ENCODE data around the gene LDLRAP1.

Gene LDLRAP1

DNA sequence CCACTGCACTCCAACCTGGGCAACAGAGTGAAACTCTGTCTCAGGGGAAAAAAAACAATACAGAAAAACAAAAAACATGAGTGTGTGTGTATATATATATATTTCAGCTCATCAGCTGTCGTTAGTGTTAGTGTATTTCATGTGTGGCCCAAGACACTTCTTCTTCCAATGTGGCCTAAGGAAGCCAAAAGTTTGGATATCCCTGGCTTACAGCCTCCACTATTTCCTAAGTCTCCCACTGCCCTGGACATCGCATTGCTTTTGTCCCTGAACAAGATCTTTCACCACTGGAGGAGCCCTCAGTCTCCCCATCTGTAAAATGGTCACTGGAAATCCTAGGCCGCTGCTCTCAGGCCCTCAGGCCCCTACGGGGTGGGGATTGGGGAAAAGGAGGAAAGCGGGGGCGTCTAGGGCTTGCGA is 391 bp upstream of the LDLRAP1 start:
- no peak for DNase-seq (ENCODE audit: low read depth in 2 of 2)

DNA sequence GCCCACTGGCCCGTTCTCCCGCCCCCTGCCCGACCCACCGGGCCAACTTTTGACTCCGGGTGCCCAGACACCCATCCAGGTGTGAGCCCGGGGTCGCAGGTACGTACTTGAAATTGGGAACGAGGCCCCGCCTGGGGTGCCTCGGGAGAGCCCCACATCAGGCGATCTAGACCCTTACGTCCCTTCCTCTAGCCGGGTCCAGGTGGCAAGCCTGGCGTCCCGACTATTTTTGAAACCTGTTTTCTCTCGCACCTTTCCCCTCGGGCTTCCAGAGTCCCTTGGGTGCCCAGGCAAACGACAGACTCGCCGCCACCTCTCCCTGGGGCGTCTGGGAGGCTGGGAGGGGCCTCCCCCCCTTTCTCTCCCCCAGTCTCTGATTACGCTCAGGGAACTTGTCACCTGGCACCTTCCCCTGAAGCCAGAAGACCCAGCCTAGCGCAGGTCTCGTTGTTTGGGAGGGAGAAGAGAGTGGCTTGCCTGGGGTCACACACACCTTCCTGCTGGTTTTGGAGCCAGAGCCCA is 898 bp downstream of the LDLRAP1 start:
- no peak for DNase-seq (ENCODE audit: low read depth in 2 of 2)

DNA sequence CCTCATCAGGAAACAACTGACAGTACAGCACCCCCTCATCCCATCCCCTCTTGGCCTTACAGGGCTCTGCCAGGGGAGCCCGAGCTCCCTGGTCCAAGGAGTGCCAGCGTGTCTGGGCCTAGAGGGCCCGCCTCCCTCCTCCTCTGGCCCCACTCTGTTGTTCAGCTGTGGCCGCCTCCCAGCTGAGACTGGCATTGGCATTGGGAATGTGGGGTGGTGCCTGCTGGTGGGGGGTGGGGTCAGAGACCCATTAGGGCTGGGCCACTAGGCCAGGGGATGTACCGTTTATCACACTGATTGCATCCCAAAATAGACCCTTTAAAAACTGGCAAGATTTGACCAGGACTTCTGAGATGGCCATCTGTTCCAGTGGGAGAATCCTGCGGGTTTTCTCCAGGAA is 1.4 kb downstream of the LDLRAP1 start:
- no peak for DNase-seq (ENCODE audit: low read depth in 2 of 2)

DNA sequence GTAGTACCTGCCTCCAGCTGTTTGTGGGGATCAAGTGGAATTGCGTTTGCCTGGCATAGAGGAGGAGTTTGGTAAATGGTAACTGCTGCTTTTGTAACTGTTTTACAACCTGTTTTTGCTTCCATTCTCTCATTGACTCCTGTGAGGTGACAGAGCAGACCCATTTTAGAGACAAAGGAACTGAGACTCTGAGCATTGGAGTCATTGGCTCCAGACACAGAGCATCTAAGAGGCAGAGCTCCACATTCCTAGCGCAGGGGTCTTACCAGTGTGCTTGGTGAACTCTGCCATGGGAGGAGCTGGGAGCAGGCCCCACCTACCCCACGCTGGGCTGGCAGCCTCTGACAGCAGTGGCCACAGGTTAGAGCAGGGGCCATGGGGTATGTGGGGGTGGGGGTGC is 2.4 kb downstream of the LDLRAP1 start:
- DNase-seq (ENCODE audit: low read depth in 2 of 2): no peak

DNA sequence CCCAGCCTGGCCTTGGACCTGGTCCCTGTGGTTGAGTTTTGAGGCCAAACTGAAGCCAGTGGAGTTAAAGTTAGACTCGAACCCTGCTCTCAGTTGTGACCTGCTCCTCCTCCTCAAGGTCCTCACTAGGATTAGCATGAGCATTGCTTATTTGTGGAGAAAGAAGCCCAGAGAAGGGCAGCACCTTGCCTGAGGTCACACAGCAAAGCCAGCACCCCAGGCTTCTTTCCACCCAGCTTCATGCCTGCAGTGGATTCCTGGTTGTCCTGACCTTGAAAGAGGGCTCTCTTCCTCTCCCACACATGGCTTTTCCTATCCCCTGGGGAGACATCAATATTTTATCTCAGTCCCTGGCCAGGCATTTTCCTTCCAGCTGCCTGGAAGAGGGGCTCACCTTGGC is 2.8 kb downstream of the LDLRAP1 start:
- DNase-seq (ENCODE audit: low read depth in 2 of 2): no peak

DNA sequence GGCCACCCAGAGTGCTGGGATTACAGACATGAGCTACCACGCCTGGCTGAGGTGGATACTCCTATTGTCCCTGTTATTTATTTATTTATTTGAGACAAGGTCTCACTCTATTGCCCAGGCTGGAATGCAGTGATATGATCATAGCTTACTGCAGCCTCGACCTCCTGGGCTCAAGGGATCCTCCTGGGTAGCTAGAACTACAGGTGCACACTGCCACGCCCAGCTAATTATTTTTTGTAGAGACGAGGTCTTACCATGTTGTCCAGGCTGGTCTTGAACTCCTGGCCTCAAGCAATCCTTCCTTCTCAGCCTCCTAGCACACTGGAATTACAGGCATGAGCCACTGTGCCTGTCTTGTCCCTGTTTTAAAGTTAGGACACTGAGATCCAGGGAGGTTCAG is 5.2 kb downstream of the LDLRAP1 start:
- DNase-seq (ENCODE audit: low read depth in 2 of 2): no peak

DNA sequence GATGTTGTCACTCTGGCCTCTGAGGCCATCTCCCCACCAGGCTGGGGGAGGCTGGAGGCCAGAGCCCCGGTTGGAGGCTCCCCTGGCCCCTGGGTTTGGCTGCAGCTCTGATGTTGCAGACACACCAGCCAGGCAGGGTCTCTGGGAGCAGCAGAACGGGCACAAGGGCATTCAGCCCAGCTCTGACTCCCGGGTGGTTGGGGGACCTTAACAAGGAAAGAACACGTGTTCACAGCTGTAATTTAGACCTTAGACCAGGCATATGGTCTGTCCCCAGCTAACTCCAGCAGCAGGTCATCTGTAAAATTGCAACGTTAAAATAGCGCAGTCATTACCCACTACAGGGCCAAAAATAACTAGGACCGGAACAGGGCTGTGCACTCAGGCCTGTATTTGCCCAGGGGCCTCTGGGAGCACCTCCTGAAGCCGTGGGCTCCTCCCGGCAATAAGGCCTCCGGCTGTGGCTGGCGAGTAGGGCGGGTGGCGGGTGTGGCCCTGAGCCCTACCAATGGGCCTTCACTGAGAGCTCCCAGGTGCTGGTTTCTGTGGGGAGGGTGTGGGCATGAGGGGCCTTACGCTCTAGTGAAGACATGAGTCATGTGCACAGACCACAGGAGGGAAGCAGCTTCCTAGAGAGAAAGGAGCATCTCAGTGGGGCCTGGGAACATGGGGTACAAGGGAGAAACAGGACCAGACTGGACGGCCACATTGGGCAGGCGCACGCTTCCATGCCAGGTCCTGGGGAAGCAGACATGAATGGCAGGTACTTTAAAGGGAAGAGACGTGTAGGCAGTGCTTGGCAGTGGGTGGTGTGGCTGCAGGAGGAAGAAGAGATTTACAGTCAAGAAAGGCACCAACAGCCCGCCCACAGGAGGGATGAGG is 6.1 kb downstream of the LDLRAP1 start:
- peak; percentile 49 to 62 for DNase-seq (ENCODE audit: low read depth in 2 of 2)

DNA sequence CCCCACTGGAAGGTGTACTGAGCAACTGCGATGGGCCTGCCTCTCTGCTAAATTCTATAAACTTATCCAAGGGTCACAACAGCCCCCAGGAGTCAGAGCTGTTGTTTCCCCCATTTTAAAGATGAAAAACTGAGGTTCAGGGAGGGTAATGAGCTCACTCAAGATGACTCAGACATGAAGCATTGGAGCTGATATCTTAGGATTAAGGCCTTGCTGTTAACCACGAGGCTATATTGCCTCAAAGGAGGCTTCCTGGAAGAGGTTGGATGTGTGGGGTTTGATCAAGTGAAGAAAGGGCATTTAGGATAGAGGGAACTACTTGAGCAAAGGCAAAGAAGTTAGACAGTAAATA is 6.7 kb downstream of the LDLRAP1 start:
- DNase-seq (ENCODE audit: low read depth in 2 of 2): no peak

DNA sequence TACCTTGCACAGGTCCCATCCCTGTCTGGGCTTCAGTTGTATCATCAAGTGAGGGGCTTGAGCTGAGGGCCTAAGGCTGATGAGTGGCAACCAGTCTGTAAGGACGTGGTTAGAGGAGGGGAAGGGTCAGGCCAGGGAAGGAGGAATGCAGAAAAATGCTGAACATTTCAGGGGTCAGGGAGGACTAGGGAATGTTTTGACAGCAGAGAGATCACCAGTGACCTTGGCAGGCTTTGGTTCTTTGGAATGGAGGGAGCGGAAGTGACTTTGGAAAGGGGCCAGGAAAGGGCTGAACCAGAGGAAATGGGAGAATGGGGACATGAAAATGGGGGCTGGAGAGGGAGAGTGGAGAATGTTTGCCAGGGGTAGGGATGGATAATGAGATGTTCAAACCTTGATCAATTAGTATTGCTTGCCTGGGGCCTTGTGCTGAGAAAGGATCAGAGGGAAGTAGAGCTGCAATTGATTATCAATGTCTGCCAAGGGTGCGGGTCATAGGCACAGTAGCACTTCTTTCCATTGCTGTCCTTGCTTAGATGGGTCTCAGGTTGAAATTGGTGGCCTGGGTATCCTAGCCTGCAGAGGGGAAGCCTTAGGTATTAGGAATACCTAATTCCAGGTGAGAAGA is 7.4 kb downstream of the LDLRAP1 start:
- no peak for DNase-seq (ENCODE audit: low read depth in 2 of 2)

DNA sequence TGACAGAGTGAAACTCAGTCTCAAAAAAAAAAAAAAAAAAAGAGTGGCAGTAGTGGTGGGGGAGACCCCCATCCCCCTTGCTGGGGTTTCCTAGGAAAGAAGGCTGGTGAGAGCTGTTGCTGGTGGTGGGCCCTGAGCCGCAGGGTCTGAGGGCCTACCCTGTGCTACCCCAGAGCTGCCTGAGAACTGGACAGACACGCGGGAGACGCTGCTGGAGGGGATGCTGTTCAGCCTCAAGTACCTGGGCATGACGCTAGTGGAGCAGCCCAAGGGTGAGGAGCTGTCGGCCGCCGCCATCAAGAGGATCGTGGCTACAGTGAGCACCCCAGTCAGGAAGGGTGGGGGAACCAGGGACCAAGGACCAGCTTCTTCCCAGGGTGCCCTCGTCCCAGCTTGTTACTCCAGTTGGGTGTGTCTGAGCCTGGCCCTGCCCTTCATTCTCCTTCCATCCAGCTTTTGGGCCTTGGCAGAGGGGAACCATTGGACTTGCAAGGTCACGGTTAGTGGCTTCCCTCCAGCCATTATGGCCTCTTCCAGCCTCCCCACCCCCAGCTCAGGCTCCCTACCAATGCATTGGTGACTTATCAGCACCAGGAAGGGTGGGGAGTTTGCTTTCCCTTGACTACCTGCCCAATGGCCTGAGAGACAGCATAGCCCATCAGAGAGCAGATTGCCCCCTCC is 10.5 kb downstream of the LDLRAP1 start:
- no peak for DNase-seq (ENCODE audit: low read depth in 2 of 2)

DNA sequence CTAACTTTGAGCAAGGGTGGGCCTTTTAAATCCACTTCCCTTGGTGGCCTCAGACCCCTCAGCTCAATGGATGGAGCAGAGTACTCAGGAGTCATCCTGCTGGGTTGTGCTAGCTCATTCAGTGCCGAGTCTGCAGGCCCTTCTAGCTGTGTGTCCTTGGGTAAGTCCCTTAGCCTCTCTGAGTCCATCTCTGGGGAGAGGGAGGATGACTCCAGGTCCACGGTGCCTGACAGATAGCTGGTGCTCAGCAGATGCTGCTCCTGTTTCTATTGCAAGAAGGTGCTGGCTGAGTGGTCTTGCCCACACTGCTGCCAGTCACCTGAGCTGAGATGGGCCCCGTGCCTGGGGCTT is 11.0 kb downstream of the LDLRAP1 start:
- DNase-seq (ENCODE audit: low read depth in 2 of 2): no peak

DNA sequence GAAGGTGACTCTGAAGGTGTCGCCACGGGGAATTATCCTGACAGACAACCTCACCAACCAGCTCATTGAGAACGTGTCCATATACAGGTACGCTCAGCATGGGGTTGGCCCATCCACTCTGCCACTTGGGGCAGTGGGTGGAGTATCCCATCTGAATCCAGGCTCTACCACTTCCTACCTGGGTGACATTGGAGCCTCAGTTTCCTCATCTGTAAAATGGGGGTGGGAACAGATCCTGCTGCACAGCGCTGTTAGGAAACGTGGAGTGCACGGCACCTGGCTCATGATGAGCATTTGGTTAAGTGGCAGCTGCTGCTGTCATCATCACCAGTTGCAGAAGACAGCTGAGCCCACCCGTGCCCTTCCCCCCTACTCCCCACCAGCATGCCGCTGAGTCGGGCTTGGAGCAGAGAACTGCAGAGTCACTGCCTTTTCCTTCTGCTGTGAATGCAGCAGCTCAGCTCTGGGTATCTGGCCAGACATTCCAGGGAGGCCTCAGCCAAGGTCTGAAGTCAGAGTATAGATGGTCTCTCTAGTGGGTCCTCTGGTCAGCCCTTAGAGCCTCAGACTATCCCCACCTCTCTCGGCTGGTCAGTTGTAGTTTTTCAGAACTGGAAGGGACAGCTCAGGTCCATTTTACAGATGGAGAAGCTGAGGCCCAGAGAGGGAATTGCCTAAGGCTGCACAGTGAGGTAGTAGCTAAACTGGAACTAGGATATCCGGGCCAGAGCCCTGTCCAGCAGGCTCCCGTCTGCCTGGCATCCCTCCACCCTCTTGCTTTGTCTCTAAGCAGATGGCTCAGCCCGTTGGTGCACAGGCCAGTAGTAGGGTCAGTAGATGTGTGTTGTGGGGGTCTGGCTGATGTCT is 11.7 kb downstream of the LDLRAP1 start:
- DNase-seq (ENCODE audit: low read depth in 2 of 2): no peak

DNA sequence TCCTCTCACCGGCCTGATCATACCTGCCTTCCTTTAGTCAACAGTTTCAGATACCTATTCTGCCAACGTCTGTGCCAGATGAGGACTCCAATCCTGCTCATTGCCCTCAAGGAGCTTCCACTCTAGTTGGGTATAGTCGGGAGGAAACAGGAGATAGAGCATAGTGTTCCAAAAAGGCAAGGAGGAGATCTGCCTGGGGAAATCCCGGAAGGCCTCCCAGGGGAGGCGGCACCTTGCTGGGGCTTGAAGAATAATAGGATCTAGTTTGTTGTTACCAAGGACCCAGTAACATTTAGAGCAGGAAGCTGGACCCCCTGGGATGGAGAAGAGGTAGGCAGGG is 12.3 kb downstream of the LDLRAP1 start:
- no peak for DNase-seq (ENCODE audit: low read depth in 2 of 2)

DNA sequence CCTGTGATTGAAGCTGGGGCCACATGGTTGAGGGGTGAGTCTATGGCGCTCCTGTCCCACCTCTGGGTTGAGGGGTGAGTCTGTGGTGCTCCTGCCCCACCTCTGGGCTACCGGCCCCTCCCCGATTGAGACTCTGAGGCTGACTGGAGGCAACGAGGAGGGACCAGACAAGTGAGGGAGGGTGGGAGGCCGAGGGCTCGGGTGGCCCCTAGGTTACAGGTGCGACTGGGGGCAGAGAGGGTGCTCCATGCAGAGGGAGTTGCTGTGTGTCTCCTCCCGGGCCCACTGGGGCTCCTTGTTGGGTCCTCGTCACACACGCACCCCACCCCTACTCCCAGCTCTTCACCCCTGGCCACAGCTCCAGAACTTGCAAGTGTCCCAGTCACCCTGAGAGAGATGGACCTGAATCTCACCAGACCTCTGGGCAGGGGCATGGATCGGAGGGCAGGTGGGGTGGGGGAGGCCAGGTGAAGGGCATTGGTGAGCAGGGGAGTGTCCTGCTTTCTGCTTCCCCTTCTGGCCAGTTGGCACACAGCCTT is 12.8 kb downstream of the LDLRAP1 start:
- no peak for DNase-seq (ENCODE audit: low read depth in 2 of 2)

DNA sequence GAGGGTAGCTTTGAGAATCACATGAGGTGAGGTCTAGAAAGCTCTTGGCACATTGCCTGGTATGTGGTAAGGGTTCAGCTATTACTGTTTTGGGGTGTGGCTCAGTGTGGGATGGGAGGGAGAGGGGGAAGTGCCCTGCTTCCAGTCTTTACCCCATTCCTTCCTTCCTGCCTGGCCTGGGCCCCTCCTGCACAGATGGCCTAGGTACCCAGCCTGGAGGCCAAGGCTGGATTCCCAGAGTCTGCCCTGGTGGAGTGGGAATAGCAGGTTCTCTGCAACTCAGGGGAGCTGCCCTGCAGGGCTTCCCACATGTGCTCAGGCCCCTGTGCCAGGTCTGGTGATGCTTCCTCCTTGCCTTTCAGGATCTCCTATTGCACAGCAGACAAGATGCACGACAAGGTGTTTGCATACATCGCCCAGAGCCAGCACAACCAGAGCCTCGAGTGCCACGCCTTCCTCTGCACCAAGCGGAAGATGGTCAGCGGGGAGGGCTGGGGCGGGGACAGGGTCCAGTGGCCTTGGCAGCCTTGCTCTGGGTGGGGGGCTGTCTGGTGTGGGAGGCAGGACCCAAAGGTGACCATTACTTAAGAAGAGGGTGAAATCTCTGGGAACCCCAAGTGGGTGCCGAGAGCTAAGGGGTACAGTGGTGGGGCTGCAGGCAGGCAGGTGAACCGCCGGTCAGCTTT is 13.5 kb downstream of the LDLRAP1 start:
- DNase-seq (ENCODE audit: low read depth in 2 of 2): no peak

DNA sequence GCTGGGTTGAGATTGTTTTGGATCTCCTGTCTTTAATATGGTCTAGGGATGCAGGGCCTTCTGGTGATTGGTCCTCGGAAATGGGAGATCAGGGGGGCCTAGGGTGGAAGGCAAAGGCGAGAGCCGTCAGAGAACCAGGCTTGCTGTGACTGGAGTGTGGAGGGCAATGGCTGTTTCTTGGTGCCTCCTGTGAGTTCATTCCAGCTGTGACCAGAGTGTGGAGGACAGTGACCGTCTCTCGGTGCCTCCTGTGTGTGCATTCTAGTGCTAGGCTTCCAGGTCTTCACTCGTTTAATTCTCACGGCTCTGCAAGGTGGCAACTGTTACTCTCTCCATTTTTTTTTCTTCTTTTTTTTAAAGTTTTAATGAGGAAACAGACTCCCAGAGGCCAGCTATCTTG is 14.1 kb downstream of the LDLRAP1 start:
- DNase-seq (ENCODE audit: low read depth in 2 of 2): no peak

DNA sequence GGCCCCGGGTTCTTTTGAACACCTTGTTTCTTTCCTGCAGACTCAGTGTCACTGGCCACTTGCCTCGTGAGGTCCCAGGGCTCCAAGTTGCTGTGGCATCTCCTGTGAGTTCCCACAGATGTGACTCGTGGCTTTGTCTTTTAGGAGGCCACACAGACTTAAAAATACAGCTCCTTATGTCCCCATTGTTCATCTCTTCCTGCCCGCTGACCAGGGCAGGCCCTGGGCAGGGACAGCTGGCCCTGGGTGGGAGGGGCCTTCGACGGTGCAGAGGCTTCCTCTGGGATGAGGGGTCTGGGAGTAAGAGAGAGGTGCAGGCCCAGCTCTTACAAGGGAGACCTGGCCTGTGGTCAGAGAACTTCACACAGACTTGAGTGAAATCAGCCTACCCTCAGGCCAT is 15.6 kb downstream of the LDLRAP1 start:
- no peak for DNase-seq (ENCODE audit: low read depth in 2 of 2)

DNA sequence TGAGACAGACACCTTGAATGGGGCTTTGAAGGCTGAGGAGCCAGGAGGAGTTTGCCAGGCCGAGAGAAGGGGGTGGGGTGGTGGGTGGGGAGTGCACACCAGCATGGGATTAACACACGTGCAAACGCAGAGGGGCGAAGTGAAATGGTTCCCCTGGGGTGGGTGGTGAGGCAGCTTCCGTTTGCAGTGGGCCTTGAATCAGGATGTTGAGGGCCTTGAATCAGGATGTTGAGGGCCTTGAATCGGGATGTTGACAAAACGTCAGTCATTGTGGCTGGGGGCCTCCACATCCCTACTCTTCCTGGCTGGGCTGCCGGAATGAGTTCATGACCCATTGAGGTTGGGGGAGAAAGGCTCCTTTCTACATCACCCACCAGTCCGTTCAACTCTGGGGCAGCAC is 16.6 kb downstream of the LDLRAP1 start:
- no peak for DNase-seq (ENCODE audit: low read depth in 2 of 2)

DNA sequence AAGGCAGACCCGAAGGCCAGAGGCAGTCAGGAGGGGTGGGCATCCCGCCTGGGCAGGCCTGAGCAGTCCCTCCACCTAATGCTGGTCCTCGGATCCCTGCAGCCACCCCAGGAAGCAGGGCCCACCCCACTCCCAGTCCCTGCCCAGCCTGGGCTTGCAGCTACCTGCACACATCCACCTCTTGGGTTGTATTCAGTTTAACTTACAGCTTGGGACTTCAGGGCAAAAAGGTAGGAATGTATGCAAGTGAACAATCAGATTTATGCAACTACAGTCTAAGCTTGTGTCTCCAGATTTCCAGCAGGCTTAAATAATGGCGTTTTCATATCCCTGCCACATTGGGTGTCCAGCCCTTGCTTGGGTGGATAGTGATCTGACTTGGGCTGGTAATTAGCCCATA is 17.4 kb downstream of the LDLRAP1 start:
- DNase-seq (ENCODE audit: low read depth in 2 of 2): no peak

DNA sequence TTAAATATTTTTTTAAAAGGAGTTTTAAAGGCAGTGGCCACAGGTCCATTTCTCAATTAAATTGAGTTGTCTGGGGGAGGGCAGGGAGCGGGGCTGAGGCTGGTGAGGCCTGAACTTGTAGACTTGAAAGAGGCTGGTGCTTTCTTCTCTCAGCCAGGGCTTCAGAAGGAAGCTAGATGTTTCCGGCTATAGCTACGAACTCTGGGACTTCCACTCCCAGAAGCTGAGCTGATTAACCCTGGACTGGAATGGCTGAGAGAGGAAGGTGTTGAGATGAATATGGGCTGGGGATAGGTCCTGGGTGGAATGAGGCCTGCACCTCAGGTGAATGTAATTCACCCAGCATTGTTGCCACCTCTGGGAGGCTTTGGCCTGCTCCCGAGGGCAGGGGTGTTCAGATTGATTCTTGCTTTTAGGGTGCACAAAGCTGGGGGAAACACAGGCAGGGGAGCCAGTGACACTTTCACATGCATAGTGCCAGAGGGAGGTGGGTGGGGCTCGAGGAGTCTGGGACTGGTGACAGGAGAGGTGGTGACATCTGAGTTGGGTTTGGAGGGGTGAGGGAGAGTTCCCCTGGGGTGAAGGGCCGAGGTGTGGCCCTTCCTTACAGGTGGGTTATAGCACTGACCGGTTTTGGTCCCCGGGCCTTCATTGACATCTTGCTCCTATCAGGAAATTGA is 18.2 kb downstream of the LDLRAP1 start:
- DNase-seq (ENCODE audit: low read depth in 2 of 2): no peak
